LNCAP (cell line): Measurements from ENCODE around the gene ACAP1.

Source experiments
- CTCF ChIP-seq: fragments of 450-650 bp; IDR thresholded peaks from 2 replicates; pipeline ENCODE4 v1.5.1; 2017; ENCODE audit warnings: mild to moderate bottlenecking

The ACAP1 gene

GRCh38 chr17:7374353-7374752, 38.0 kb downstream of the ACAP1 start:
- no peak for TF ChIP-seq CTCF

- no peak for TF ChIP-seq CTCF
These were observed 42.8 kb downstream of the ACAP1 start for GRCh38 chr17:7379134-7379533.

- TF ChIP-seq CTCF = no peak
These were observed 44.0 kb downstream of the ACAP1 start for GRCh38 chr17:7380321-7380720.

GRCh38 chr17:7380855-7381683, 44.7 kb downstream of the ACAP1 start, which contains the start of gene TNK1:
TSS of gene TNK1 (plus strand) at chr17:7381089. CDS start at chr17:7382927, 1,838 bp downstream.
- no peak for TF ChIP-seq CTCF

GRCh38 chr17:7382901-7383300, 46.6 kb downstream of the ACAP1 start:
- no peak for TF ChIP-seq CTCF

GRCh38 chr17:7383371-7383741, 47.0 kb downstream of the ACAP1 start:
- TF ChIP-seq CTCF = no peak

GRCh38 chr17:7383742-7384488, 47.6 kb downstream of the ACAP1 start:
- TF ChIP-seq CTCF = no peak
